ENCODE measurements around the gene MLXIP. TPM values are rescaled to one million over a fixed set of nuclear protein-coding genes. Genes with fewer than 3 reads are reported as not detected.
A peak's percentile ranks its signal among the peaks of the same experiment; 100 is the strongest.

Gene MLXIP
- total and polyA plus RNA-seq, 2 of the 4 experiments (the other 2 are of a cell fraction), result 2.7 to 10.8 TPM

DNA sequence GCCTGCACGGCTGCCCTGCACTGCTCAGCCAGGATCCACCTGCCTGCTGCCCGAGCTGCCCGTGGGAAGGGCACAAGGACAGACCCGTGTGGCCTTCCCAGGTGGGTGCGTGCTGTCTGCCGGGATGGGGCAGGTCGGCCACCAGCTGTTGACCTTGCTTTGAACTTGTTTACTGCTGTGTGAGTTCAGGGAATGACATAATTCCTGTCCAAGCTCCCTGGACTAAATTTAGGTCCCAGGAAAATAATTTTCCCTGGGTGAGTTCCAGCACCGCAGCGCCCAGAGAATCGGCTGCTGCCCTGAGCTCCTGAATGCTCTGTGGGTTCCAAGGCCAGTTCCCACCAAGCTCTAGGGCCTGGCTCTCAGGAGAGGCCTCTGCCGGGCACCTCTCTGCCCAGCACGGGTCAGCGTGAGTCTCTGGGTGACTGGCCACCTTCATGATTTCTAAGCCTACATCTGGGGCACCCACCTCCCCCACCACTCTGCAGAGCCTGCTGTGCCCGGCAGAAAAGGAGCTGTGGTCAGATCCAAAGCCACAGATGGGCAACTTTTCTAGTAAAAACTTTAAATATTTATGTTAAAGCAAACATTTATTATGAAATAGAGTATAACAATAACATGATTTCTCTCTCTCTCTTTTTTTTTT lies 27.2 kb upstream of the MLXIP start:
- no peak overlapping the region for H4K8ac ChIP-seq (ENCODE audit: low read depth in 2 of 2, low read length in 2 of 2)
- peaks cover under 1% of the 10 kb centered on the region; the same call in 1 of the 2 replicates for H3K36me3 ChIP-seq (ENCODE audit: control insufficient read depth, insufficient read depth, low read length)
- H2BK5ac ChIP-seq (ENCODE audit: low read depth, low read length, poor library complexity, severe bottlenecking), result no peak overlapping the region
- POLR2A ChIA-PET (ENCODE audit: unreplicated experiment), result interaction anchor here (1.1 kb wide), 1 partner anchor 46 kb away, joined by 3 read pairs; no protein-coding TSS in a partner anchor
- H2AK5ac ChIP-seq (ENCODE audit: low read depth, low read length), result no peak overlapping the region
- no peaks in the 10 kb centered on the region for H3K79me1 ChIP-seq (ENCODE audit: low read depth in 1 of 2, low read length in 2 of 2)
- no peak overlapping the region for H3K23ac ChIP-seq (ENCODE audit: low read depth, low read length)
- no peaks in the 10 kb centered on the region for H3K9me3 ChIP-seq (ENCODE audit: control insufficient read depth, insufficient read depth, low read length)
- H3K27me3 ChIP-seq (ENCODE audit: control insufficient read depth, insufficient read depth, low read length), result no peaks in the 10 kb centered on the region
- H3K4me3 ChIP-seq (ENCODE audit: insufficient read depth, low read depth, low read length), result no peak overlapping the region
- peak overlapping the region; percentile 4; the same call in 1 of the 2 replicates for H3K4me2 ChIP-seq (ENCODE audit: low read depth, low read length)
- no peak overlapping the region for H2BK20ac ChIP-seq (ENCODE audit: low read depth, low read length)
- dilution Hi-C loops (cut with HindIII; ENCODE audit: low sequenced_read_pairs, unreplicated experiment), result no loop called here
- peaks cover 12% of the 10 kb centered on the region; the same call in 1 of the 2 replicates for H4K20me1 ChIP-seq (ENCODE audit: insufficient read depth, low read length)
- CTCF ChIA-PET, result interaction anchor here (0.9 to 2.1 kb wide), 3 partner anchors 36 to 133 kb away, joined by 3 to 7 read pairs (median 4); partner anchors contain the start of gene CFAP251
- H2AK9ac ChIP-seq (replicated peaks; ENCODE audit: low read depth, low read length, poor library complexity), result peak overlapping the region; percentile 63
- no peak overlapping the region for H3K18ac ChIP-seq (ENCODE audit: low read depth, low read length)
- H4K5ac ChIP-seq (ENCODE audit: low read depth, low read length), result no peak overlapping the region
- no peak overlapping the region for H2BK15ac ChIP-seq (ENCODE audit: low read depth, low read length)
- TF ChIP-seq CEBPB (IDR thresholded peaks at IDR 0.05; ENCODE audit: low read depth, low read length), result no peak
- TF ChIP-seq RAD21 (IDR thresholded peaks at IDR 0.05; ENCODE audit: low read length), result no peak
- no peak for TF ChIP-seq RCOR1 (IDR thresholded peaks at IDR 0.05; ENCODE audit: insufficient replicate concordance, low read length)
- no peak for TF ChIP-seq SMC3 (IDR thresholded peaks at IDR 0.05; ENCODE audit: low read depth, low read length)
- no peak for TF ChIP-seq BHLHE40 (IDR thresholded peaks at IDR 0.05; ENCODE audit: low read depth, low read length)
- no peak for TF ChIP-seq POLR2A (IDR thresholded peaks at IDR 0.05; ENCODE audit: low read depth, low read length)
- no peak for TF ChIP-seq RFX5 (IDR thresholded peaks at IDR 0.05; ENCODE audit: low read depth, low read length)
- TF ChIP-seq, protein P1, sequence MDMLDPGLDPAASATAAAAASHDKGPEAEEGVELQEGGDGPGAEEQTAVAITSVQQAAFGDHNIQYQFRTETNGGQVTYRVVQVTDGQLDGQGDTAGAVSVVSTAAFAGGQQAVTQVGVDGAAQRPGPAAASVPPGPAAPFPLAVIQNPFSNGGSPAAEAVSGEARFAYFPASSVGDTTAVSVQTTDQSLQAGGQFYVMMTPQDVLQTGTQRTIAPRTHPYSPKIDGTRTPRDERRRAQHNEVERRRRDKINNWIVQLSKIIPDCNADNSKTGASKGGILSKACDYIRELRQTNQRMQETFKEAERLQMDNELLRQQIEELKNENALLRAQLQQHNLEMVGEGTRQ (IDR thresholded peaks at IDR 0.05; ENCODE audit: low read depth, low read length), result no peak
- TF ChIP-seq MAFK (IDR thresholded peaks at IDR 0.05; ENCODE audit: low read depth, low read length), result no peak
- TF ChIP-seq, protein P2, sequence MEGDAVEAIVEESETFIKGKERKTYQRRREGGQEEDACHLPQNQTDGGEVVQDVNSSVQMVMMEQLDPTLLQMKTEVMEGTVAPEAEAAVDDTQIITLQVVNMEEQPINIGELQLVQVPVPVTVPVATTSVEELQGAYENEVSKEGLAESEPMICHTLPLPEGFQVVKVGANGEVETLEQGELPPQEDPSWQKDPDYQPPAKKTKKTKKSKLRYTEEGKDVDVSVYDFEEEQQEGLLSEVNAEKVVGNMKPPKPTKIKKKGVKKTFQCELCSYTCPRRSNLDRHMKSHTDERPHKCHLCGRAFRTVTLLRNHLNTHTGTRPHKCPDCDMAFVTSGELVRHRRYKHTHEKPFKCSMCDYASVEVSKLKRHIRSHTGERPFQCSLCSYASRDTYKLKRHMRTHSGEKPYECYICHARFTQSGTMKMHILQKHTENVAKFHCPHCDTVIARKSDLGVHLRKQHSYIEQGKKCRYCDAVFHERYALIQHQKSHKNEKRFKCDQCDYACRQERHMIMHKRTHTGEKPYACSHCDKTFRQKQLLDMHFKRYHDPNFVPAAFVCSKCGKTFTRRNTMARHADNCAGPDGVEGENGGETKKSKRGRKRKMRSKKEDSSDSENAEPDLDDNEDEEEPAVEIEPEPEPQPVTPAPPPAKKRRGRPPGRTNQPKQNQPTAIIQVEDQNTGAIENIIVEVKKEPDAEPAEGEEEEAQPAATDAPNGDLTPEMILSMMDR (conservative IDR thresholded peaks at IDR 0.05; ENCODE audit: low read depth, low read length), result no peak
- no peak for TF ChIP-seq NFE2L2 (IDR thresholded peaks at IDR 0.05; ENCODE audit: low read depth, low read length)
- no peak for TF ChIP-seq CHD1 (IDR thresholded peaks at IDR 0.05; ENCODE audit: low read depth, low read length)
- TF ChIP-seq FOS (IDR thresholded peaks at IDR 0.05; ENCODE audit: low read depth, low read length), result no peak
- TF ChIP-seq, protein P3, sequence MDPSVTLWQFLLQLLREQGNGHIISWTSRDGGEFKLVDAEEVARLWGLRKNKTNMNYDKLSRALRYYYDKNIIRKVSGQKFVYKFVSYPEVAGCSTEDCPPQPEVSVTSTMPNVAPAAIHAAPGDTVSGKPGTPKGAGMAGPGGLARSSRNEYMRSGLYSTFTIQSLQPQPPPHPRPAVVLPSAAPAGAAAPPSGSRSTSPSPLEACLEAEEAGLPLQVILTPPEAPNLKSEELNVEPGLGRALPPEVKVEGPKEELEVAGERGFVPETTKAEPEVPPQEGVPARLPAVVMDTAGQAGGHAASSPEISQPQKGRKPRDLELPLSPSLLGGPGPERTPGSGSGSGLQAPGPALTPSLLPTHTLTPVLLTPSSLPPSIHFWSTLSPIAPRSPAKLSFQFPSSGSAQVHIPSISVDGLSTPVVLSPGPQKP (IDR thresholded peaks at IDR 0.05; ENCODE audit: borderline replicate concordance, low read depth, low read length), result no peak
- no peak for TF ChIP-seq MAZ (IDR thresholded peaks at IDR 0.05; ENCODE audit: borderline replicate concordance, low read depth, low read length)
- H3K9ac ChIP-seq (ENCODE audit: low read depth, low read length), result no peak overlapping the region
- ATAC-seq (ENCODE audit: low read depth) (peak; percentile 74), DNase-seq (peak; percentile 44)
- H3K27ac ChIP-seq (ENCODE audit: insufficient read depth, low read length), result no peak overlapping the region
- H2BK120ac ChIP-seq (ENCODE audit: low read depth, low read length), result no peak overlapping the region
- peak overlapping the region; percentile 61 for H2AFZ ChIP-seq (replicated peaks; ENCODE audit: low read length, poor library complexity)
- no CpG with 5 or more reads among the region's 14 CpGs for WGBS, 2 experiments (ENCODE audit: extremely low coverage in 2 of 2, insufficient read length in 1 of 2)
- in situ Hi-C loops (cut with MboI; ENCODE audit: low sequenced_read_pairs), result no loop called here
- intact Hi-C loops (cut with micrococcal nuclease), result no loop called here
- no peaks in the 10 kb centered on the region for H3K9me1 ChIP-seq (ENCODE audit: insufficient read depth, low read length)
- H3K56ac ChIP-seq (ENCODE audit: extremely low read depth, insufficient read depth, low read length), result no peak overlapping the region
- H3K4me1 ChIP-seq (ENCODE audit: control insufficient read depth, insufficient read depth, low read length), result peaks cover 7% of the 10 kb centered on the region
- no peak overlapping the region for H4K91ac ChIP-seq (ENCODE audit: insufficient read depth, low read depth, low read length)
- no peak overlapping the region for H3K14ac ChIP-seq (replicated peaks; ENCODE audit: low read depth, low read length)
- BruUV-seq (replicated peaks), result no TSS peak
- no peak overlapping the region for H3K4ac ChIP-seq (ENCODE audit: low read depth, low read length)

Measured in IMR-90 (cell line).